Right hindlimb (tissue), 1 donor: Measurements from ENCODE around the gene HS3ST4.
A peak's percentile ranks its signal among the peaks of the same experiment; 100 is the strongest.

Experiments
- DNase-seq: peaks from one replicate; pipeline ENCODE4 v3.0.0-alpha.2; 2018

The HS3ST4 gene

GRCh38 chr16:25691519-25692091 lies at the start of gene HS3ST4:
Gene HS3ST4 (plus strand): TSS chr16:25691959.
- peak; percentile 22 for DNase-seq

GRCh38 chr16:25643633-25644032 lies 48.1 kb upstream of the HS3ST4 start:
- DNase-seq: no peak

- DNase-seq: no peak
Observed at GRCh38 chr16:25656639-25657038, 35.1 kb upstream of the HS3ST4 start.

- no peak for DNase-seq
Observed at GRCh38 chr16:25676820-25677219, 14.9 kb upstream of the HS3ST4 start.

GRCh38 chr16:25679511-25679910 lies 12.2 kb upstream of the HS3ST4 start:
- DNase-seq: no peak

- no peak for DNase-seq
Observed at GRCh38 chr16:25689137-25689836, 2.5 kb upstream of the HS3ST4 start.

- no peak for DNase-seq
Observed at GRCh38 chr16:25690552-25691143, 1.1 kb upstream of the HS3ST4 start.

- DNase-seq: no peak
Observed at GRCh38 chr16:25692351-25692741, 587 bp downstream of the HS3ST4 start.

- DNase-seq: no peak
Observed at GRCh38 chr16:25692742-25693508, 1.2 kb downstream of the HS3ST4 start.

- no peak for DNase-seq
Observed at GRCh38 chr16:25693631-25694030, 1.9 kb downstream of the HS3ST4 start.

- no peak for DNase-seq
Observed at GRCh38 chr16:25699069-25699468, 7.3 kb downstream of the HS3ST4 start.

- no peak for DNase-seq
Observed at GRCh38 chr16:25700547-25700946, 8.8 kb downstream of the HS3ST4 start.

- DNase-seq: no peak
Observed at GRCh38 chr16:25707553-25707952, 15.8 kb downstream of the HS3ST4 start.

- no peak for DNase-seq
Observed at GRCh38 chr16:25707982-25708583, 16.3 kb downstream of the HS3ST4 start.

- no peak for DNase-seq
Observed at GRCh38 chr16:25709213-25709612, 17.5 kb downstream of the HS3ST4 start.

GRCh38 chr16:25713785-25714570 lies 22.2 kb downstream of the HS3ST4 start:
- no peak for DNase-seq

- DNase-seq: no peak
Observed at GRCh38 chr16:25716186-25716585, 24.4 kb downstream of the HS3ST4 start.

- DNase-seq: no peak
Observed at GRCh38 chr16:25721439-25721838, 29.7 kb downstream of the HS3ST4 start.

- no peak for DNase-seq
Observed at GRCh38 chr16:25726430-25727098, 34.8 kb downstream of the HS3ST4 start.

GRCh38 chr16:25729188-25729915 lies 37.6 kb downstream of the HS3ST4 start:
- no peak for DNase-seq

- DNase-seq: no peak
Observed at GRCh38 chr16:25730396-25730795, 38.6 kb downstream of the HS3ST4 start.
